Measurements from ENCODE around the gene SPINK7.

The SPINK7 gene

DNA sequence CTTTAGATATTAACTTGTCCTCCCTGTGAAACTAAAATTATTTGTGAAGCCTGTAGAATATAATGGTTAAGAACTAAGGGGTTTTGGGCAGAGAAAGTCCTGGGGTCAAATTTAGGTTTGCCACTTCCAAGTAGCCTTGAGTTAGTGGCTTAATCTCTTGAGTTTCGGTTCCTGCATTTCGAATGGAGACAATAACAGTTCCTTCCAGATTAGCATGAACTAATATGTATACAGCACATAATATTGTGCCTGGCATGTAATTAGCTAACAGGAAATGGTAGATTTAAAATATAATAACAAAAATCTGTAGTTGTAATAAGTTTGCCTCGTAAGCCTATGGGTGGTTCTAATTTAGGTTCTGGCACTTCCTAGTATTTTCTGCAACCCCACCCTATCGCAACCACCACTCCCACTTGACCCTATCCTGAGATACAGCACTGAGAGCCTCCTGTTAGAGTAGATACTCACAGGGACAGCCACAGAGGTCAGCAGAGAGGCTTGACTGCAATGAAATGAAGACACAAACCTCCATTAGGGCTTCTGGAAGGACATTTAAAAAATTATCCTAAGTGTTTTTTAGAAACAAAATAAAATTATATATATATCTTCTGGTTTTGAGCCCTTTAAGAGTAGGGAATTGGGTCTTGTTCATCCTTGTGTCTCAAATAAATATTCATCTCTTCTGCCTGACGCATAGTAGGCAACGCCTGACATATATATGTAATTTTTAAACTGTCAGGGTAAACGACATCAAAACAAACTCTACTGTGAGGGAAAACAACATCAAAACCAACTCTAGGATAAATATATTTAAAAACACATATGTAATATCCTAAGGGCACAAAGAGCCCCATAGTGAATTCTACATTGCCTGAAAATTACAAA, 31.6 kb downstream of the SPINK7 start:
- DNase-seq: no peak

DNA sequence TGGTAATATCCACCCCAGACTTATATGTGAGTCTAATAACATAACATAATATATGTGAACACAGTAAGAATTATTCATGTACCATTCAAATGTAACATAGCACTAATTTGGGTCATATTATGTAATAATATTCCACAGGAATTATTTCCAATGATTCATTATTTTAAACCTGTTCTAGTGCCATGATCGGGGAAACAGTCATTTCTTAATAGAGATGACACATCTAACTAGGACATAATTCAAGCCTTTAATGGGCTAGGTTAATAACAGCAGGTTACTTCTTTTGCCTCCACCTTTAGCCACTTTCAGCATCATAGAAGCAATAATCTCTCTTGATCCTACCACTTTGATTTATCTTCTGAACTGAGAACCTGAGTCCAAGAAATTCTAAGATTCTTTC, 35.5 kb downstream of the SPINK7 start:
- DNase-seq: no peak

DNA sequence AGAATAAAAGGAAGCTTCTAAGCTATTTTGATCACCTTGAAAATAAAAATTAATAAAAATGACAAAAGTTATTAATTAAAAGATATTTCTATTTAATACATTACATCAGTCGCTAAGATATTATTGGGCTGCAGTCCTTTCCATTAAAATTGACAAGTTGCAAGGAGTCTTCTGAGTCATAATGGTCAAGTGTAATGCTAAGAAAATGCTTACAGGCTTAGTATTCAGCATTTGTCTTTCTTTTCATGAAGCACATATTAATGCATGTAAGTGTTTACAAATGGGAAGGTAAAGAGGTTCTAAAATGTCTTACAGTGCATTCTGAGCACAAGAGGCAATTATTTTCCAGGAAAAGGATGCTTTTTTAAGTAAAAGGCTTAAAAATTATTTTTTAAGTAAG, 40.5 kb downstream of the SPINK7 start:
- no peak for DNase-seq

DNA sequence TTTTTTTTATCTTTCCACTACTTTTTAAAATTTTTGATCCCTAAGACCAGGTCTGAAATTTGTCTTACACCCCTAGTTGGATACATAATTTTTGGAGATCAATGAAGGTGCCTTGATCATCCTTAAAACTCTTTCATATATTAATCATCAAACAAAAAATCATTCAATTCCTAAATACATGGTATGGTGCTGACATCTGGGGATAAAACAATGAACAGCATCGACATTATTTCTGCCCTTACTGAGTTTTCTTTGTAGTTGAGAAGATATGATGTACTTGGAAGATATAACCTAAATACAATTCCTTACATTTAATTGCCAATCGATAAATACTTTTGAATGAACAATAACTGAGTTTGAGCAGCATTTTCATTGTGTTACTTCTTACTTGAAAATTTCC, 41.4 kb downstream of the SPINK7 start:
- DNase-seq: no peak

DNA sequence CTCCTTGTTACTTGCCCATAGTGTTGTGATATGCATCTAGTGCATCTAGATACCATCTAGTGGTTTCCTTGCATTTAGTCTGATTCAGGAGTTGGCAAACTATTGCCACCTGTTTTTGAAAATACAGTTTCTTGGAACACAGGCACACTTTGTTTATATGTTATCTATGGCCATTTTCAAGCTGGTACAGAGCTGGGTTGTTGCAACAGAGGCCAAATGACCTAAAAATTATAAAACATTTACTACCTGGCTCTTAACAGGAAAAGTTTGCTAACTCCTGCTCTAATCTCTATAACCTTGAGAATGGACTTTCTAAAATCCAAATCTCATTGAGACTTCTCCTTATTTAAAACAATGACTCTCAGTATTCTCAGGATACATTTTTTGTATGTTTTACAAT, 52.1 kb downstream of the SPINK7 start:
- no peak for DNase-seq
